Kidney tubule cell (primary cell): ENCODE data around the gene STPG3.

Source experiments
- DNase-seq: peaks from one replicate; pipeline ENCODE4 v3.0.0-alpha.2; 2018; ENCODE audit warnings: low spot score

The STPG3 gene

GRCh38 chr9:137251194-137251461 lies at the start of gene STPG3:
STPG3 (plus strand) TSS chr9:137251286; CDS start chr9:137251287, 1 bp downstream.
- no peak for DNase-seq

DNA sequence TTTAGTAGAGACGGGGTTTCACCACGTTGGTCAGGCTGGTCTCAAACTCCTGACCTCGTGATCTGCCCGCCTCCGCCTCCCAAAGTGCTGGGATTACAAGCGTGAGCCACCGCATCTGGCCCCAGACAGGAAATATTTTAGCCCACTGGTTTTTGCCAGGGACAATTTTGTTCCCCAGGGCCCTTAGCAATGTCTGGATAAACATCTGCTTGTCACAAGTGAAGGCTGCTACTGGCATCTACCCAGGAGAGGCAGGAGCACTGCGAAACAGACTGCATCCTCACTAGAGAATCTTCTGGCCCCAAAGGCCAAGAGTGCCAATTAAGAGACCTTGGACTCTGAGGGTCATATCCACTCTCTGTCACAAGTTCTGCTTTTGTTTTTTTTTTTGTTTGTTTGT lies 48.1 kb upstream of the STPG3 start:
- DNase-seq = no peak

DNA sequence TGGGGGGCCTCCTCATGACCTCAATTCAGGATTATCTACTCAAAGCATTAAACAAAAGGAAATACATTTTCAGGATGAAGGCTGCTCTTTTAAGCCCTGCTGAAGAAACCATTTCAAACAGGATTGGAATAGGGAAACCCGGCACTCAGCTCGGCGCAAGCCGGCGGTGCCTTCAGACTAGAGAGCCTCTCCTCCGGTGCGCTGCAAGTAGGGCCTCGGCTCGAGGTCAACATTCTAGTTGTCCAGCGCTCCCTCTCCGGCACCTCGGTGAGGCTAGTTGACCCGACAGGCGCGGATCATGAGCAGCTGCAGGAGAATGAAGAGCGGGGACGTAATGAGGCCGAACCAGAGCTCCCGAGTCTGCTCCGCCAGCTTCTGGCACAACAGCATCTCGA lies 46.4 kb upstream of the STPG3 start:
- DNase-seq = no peak

DNA sequence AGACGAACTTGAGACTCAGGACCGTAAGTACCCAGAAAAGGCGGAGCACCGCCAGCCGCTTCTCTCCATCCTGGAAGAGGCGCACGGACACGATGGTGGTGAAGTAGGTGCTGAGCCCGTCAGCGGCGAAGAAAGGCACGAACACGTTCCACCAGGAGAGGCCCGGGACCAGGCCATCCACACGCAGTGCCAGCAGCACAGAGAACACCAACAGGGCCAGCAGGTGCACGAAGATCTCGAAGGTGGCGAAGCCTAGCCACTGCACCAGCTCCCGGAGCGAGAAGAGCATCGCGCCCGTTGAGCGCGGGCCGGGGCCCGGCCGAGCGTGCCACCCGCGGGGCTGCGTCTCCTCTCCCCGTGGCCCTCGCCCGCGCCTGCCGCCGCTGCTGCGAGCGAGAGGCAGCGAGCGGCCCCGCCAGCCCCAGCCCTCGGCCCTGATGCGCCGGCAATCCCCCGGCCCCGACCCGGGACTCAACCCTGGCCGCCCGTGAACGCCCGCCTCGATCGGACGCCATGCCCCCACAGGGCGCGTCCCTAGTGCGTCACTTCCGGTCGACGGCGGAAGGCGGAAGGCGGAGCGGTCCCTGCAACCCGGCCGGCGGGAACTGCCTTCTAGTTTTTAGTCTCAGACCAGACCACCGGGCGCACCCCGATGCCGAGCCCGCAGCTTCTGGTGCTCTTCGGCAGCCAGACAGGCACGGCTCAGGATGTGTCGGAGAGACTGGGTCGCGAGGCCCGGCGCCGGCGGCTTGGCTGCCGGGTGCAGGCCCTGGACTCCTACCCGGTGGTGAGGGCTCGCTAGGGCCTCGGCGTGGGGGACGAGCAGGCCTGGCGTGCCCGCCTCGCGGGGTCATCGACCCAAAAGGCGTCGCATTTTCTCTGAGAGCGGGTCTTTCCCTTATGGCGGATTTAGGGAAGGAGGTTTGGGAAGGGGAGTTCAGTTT lies 45.7 kb upstream of the STPG3 start, which contains the start of the genes NDOR1 and TMEM203:
TSS of gene NDOR1 (plus strand) at position 575 of the 944 bp plus-strand sequence. CDS start at position 653, 78 bp downstream.
TSS of gene TMEM203 (minus strand) at position 523 of the 944 bp plus-strand sequence. CDS start at position 289, 234 bp downstream.
- DNase-seq = peak; percentile 82

GRCh38 chr9:137206602-137207001 lies 44.5 kb upstream of the STPG3 start:
- no peak for DNase-seq

GRCh38 chr9:137211532-137211931 lies 39.6 kb upstream of the STPG3 start:
- no peak for DNase-seq

DNA sequence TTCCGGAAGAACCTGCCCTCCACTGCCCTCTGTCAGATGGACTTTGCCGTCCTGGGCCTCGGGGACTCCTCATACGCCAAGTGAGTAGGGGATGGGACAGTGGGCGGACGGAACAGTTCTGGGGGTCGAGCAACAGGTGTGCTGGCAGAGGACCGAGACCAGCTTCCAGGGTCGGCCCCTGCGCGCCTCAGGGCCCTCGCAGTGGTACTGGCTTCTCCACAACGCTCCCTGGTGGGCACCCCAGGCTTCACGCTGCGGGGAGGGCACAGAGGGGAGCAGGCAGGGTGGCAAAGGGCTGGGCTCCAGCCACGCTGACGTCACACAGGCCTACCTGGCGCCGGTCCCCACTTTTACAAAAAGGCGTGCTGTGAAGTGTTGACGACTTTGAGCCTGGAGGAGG lies 38.6 kb upstream of the STPG3 start:
- DNase-seq = no peak

DNA sequence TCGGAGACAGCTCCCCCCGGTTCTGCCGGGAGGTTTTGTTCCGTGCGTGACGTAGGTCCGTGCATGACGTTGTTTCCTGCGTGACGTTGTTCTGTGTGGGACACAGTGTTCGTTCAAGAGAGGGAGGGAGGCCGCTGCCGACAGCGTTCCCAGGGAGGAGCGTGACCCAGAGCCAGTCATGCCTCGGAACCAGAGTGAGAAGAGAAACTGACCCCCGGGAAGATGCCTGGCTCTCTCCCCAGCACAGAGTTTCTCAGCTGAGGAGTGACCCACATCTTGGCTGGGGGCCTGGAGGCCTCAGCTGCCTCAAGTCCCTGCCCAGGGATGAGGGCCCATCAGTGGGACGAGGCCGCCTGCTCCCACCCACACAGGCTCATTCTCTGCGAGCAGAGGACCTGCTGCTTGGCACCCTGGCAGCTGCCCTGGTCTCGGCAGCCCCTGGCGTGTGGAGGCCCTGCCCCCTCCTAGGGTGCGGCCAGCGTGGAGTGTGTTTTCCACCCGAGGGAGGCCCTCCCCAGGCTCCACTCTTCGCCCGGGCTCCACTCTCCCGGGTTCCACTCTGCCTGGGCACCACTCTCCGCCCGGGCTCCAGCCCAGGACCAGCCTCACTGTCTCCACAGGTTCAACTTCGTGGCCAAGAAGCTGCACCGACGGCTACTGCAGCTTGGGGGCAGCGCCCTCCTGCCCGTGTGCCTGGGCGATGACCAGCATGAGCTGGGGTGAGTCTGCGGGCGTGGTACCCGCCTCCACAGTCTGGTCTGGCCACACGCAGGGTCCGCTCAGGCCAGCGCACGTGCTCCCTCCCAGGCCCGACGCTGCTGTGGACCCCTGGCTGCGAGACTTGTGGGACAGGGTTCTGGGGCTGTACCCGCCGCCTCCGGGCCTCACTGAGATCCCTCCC lies 37.7 kb upstream of the STPG3 start:
- no peak for DNase-seq

DNA sequence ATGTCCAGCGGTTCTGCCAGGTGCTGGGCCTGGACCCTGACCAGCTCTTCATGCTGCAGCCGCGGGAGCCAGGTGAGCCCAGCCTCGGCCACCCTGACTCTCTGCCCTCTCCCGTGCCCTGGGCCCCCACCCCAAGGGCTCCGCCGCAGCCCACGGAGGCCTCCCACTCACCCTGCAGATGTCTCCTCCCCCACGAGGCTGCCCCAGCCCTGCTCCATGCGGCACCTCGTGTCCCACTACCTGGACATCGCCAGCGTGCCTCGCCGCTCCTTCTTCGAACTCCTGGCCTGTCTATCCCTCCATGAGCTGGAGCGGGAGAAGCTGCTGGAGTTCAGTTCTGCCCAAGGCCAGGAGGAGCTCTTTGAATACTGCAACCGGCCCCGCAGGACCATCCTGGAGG lies 36.5 kb upstream of the STPG3 start:
- DNase-seq = no peak

DNA sequence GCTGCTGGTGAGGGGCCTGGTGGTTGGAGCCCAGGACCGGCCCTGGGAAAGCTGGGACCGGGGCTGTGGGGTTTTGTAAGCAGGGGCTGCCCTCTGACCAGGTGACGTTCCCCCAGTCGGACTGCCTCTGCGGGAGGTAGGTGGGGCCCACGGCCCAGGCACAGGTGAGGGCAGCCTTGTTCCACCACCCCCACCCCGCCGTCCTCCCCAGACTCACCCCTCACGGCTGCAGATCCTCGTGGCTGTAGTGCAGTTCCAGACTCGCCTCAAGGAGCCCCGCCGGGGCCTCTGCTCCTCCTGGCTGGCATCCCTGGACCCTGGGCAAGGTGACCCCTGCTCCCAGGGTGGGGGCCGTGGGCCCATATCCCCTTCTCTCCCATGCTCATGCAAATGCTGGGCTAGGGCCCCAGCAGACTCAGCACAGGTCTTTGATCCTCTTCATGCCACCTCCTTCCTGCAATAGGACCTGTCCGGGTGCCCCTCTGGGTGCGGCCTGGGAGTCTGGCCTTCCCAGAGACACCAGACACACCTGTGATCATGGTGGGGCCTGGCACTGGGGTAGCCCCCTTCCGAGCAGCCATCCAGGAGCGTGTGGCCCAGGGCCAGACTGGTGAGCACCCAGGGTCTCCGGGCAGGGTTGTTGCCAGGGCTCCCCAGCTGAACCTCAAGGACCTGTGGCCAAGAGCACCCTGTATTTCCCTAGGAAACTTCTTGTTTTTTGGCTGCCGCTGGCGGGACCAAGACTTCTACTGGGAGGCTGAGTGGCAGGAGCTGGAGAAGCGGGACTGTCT lies 35.7 kb upstream of the STPG3 start:
- no peak for DNase-seq

DNA sequence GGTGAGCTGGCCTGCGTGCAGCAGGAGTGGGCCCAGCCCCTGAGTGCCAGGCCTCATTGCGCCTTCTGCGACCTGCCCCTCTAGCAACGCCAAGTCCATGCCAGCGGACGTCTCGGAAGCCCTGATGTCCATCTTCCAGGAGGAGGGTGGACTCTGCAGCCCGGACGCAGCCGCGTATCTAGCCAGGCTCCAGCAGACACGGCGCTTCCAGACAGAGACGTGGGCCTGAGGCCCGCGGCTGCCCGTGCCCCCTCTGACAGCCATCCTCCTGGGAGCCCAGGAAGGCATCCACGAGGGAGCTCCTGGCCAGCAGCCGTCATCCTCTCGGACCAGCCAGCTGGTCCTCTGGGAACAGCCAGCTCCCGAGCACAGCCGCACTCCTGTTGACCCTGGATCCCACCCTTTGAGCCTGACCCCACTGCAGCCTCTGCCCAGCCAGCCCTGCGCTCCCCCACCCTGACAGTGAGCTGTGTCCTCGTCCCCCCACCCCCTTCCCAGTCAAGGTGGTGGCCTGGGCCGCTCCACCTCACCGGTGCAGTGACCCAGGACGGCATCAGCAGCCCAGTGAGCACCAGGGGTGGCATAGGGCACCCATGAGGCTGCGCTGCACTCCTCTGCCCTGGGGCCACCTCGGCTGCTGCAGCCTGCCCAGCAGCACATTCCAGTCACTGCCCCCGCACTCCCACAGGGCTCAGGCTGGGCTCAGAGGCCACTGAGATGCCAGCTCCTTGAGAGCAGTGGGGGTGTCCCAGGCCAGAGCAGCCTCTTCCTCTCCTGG lies 34.7 kb upstream of the STPG3 start:
- DNase-seq = no peak

DNA sequence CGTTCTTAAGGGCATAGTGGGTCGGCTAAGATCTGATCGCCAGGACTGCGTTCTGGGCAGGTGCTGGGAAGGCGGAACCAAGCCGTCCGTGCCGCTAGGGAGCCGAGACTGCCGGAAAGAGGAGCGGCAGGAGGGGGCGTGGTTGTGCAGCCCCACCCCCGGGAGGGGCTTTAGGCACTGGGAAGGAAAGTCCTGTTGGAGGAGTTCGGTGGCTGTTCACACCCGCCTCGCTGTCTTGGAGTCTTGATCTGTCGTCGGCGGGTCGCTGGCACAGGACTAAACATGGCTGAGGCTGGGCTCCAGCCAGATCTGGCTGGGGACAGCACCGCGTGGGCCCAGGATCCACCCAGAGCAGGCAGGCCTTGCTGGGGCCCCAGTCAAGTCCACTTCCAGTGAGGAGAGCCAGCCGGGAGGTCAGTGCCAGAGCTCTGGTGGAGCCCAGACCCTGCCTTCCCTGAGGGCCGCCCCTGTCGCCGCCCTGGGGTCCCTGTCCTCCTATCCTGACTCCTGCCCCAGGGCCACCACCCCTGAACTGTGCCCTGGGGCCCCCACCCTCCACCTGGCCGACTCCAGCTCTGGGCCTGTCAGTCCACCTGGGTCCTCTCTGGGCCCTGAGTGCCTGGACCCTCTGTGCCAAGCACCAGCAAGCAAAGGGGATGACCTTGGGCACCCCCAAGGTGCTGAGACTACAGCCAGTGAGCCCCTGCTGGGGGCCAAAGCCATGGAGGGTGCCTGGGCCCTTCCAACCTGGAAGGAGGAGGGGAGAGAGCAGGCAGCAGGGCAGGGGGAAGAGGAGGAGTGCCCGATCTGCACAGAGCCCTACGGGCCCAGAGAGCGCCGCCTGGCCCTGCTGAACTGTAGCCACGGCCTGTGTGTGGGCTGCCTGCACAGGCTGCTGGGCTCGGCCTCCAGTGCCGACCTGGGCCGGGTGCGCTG lies 33.5 kb upstream of the STPG3 start:
- peak; percentile 75 for DNase-seq

GRCh38 chr9:137218212-137218753 lies 32.8 kb upstream of the STPG3 start:
- DNase-seq = no peak

GRCh38 chr9:137218754-137219271 lies 32.3 kb upstream of the STPG3 start:
- DNase-seq = peak; percentile 47

- DNase-seq = no peak
Observed at GRCh38 chr9:137219757-137220316, 31.2 kb upstream of the STPG3 start.

- no peak for DNase-seq
Observed at GRCh38 chr9:137220317-137221094, 30.6 kb upstream of the STPG3 start.

DNA sequence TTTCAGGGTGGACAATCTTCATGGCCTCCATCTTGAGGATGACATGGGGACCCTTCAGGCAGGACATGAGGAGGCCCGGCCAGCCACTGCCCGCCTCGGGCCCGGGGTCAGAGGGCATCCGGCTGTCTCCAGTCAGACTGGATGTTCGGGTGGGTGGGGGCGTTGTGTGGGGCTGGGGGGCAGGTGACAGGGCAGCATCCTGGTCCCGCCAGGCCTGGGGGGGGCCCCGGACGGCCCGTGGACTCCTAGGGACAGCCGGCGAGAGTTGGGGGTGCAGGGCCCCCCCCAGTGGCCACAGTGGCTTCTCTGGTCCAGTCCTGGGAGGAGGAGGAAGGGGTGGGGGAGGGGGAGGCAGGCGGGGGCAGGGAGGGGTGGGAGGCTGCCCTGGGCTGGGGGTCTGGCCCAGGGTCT lies 30.0 kb upstream of the STPG3 start:
- no peak for DNase-seq

GRCh38 chr9:137221506-137222111 lies 29.5 kb upstream of the STPG3 start:
- no peak for DNase-seq
